Measurements from ENCODE around the gene CCDC169.
"Not testable (repeated sequence)": the region's sequence is repeated elsewhere in the genome, so short reads cannot be mapped to it uniquely, and the experiment has no call there.

The CCDC169 gene

GRCh38 chr13:36323951-36324566, 26.4 kb upstream of the CCDC169 start:
- Histone ChIP-seq H3F3A (ENCODE audit: insufficient read depth, low read length) (no peaks in the 10 kb centered on the region), H3K27me3 (ENCODE audit: insufficient read depth, low read length) (no peaks in the 10 kb centered on the region), H3K9ac (ENCODE audit: low read length) (no peak overlapping the region), H3K27ac (ENCODE audit: low read depth, low read length, poor library complexity, severe bottlenecking) (no peak overlapping the region), H3K36me3 (ENCODE audit: insufficient read depth, low read length) (no peaks in the 10 kb centered on the region), H3K9me3 (ENCODE audit: low read length) (no peaks in the 10 kb centered on the region), H4K20me1 (ENCODE audit: insufficient read depth, low read length) (no peaks in the 10 kb centered on the region), H3K79me2 (ENCODE audit: insufficient read depth, low read length) (no peaks in the 10 kb centered on the region), H2AFZ (ENCODE audit: low read length) (no peak overlapping the region), H3K4me1 (ENCODE audit: insufficient read depth, low read length, severe bottlenecking) (no peaks in the 10 kb centered on the region), H3K4me2 (ENCODE audit: low read length) (no peak overlapping the region), H3K4me3 (ENCODE audit: low read depth, low read length, poor library complexity, severe bottlenecking) (no peak overlapping the region), H3K9me2 (ENCODE audit: low read depth, low read length) (no peaks in the 10 kb centered on the region)
- no peak for TF ChIP-seq EZH2 (IDR thresholded peaks at IDR 0.05; ENCODE audit: borderline replicate concordance, low read length)
- TF ChIP-seq CTCF (IDR thresholded peaks at IDR 0.05; ENCODE audit: low read length), result no peak

GRCh38 chr13:36323408-36323807, 25.8 kb upstream of the CCDC169 start:
- H3K79me2 ChIP-seq (ENCODE audit: insufficient read depth, low read length), result no peaks in the 10 kb centered on the region
- no peak overlapping the region for H3K4me2 ChIP-seq (ENCODE audit: low read length)
- H3K9me2 ChIP-seq (ENCODE audit: low read depth, low read length), result no peaks in the 10 kb centered on the region
- H3K9ac ChIP-seq (ENCODE audit: low read length), result no peak overlapping the region
- H3K4me3 ChIP-seq (ENCODE audit: low read depth, low read length, poor library complexity, severe bottlenecking), result no peak overlapping the region
- H3K9me3 ChIP-seq (ENCODE audit: low read length), result no peaks in the 10 kb centered on the region
- TF ChIP-seq EZH2 (IDR thresholded peaks at IDR 0.05; ENCODE audit: borderline replicate concordance, low read length) (no peak), CTCF (IDR thresholded peaks at IDR 0.05; ENCODE audit: low read length) (no peak)
- H4K20me1 ChIP-seq (ENCODE audit: insufficient read depth, low read length), result no peaks in the 10 kb centered on the region
- H3F3A ChIP-seq (ENCODE audit: insufficient read depth, low read length), result no peaks in the 10 kb centered on the region
- no peaks in the 10 kb centered on the region for H3K36me3 ChIP-seq (ENCODE audit: insufficient read depth, low read length)
- no peaks in the 10 kb centered on the region for H3K4me1 ChIP-seq (ENCODE audit: insufficient read depth, low read length, severe bottlenecking)
- no peak overlapping the region for H2AFZ ChIP-seq (ENCODE audit: low read length)
- no peak overlapping the region for H3K27ac ChIP-seq (ENCODE audit: low read depth, low read length, poor library complexity, severe bottlenecking)
- no peaks in the 10 kb centered on the region for H3K27me3 ChIP-seq (ENCODE audit: insufficient read depth, low read length)

- H3K9me3 ChIP-seq (ENCODE audit: low read length); H4K20me1 ChIP-seq (ENCODE audit: insufficient read depth, low read length); H3K79me2 ChIP-seq (ENCODE audit: insufficient read depth, low read length); H3K9ac ChIP-seq (ENCODE audit: low read length); H3K4me3 ChIP-seq (ENCODE audit: low read depth, low read length, poor library complexity, severe bottlenecking); H3K4me2 ChIP-seq (ENCODE audit: low read length); H3K27ac ChIP-seq (ENCODE audit: low read depth, low read length, poor library complexity, severe bottlenecking); H3K4me1 ChIP-seq (ENCODE audit: insufficient read depth, low read length, severe bottlenecking); H3K9me2 ChIP-seq (ENCODE audit: low read depth, low read length); H2AFZ ChIP-seq (ENCODE audit: low read length); H3F3A ChIP-seq (ENCODE audit: insufficient read depth, low read length); H3K27me3 ChIP-seq (ENCODE audit: insufficient read depth, low read length); H3K36me3 ChIP-seq (ENCODE audit: insufficient read depth, low read length): not testable (repeated sequence)
These were observed 22.2 kb upstream of the CCDC169 start for GRCh38 chr13:36319793-36320192.

Measured in OCI-LY1 (cell line).